H1 (cell line): ENCODE measurements around the gene C3AR1. TPM values are rescaled to one million over a fixed set of nuclear protein-coding genes. Genes with fewer than 3 reads are reported as not detected.

ENCODE experiments used
- CTCF ChIA-PET: fragments of 300-600 bp; sonication (Branson Sonifier 250); formaldehyde crosslinking; loops from one replicate; lab custom pipeline; 2021; ENCODE audit not compliant: partially characterized antibody; lab: Charles Lee
- POLR2A ChIA-PET: fragments of 300-600 bp; sonication (Branson Sonifier 250); formaldehyde crosslinking; loops from one replicate; lab custom pipeline; 2021; ENCODE audit warnings: inconsistent platforms; ENCODE audit not compliant: partially characterized antibody; lab: Charles Lee
- DNase-seq, 2 experiments: peaks; one replicate each; pipeline versions ENCODE4 v3.0.0 to v3.0.0-alpha.2; 2010 to 2022; ENCODE audit warnings: low spot score in 2 of 2, low read depth in 1 of 2, mixed read lengths in 1 of 2
- FAIRE-seq: peaks from 2 replicates; lab custom pipeline; 2011; peaks lifted over from hg19 to GRCh38; lab: Jason Lieb, UNC
- H2AFZ ChIP-seq: 2 replicates; pipeline ENCODE4 v1.8.1; 2012; ENCODE audit warnings: low read length, inconsistent platforms
- H2AK5ac ChIP-seq: 2 replicates; pipeline ENCODE4 v1.6.1; 2013; ENCODE audit warnings: low read depth, low read length
- H2BK120ac ChIP-seq: replicated peaks from 2 replicates; pipeline ENCODE3; 2013; ENCODE audit warnings: low read depth, low read length, inconsistent platforms
- H2BK12ac ChIP-seq: 2 replicates; pipeline ENCODE4 v1.6.1; 2013; ENCODE audit warnings: low read depth, low read length
- H2BK15ac ChIP-seq: 2 replicates; pipeline ENCODE4 v1.6.1; 2013; ENCODE audit warnings: low read length
- H2BK20ac ChIP-seq: 2 replicates; pipeline ENCODE4 v1.6.1; 2013; ENCODE audit warnings: low read length
- H2BK5ac ChIP-seq: 2 replicates; pipeline ENCODE4 v1.6.1; 2013; ENCODE audit warnings: low read depth, low read length
- H3K14ac ChIP-seq: 2 replicates; pipeline ENCODE4 v1.6.1; 2013; ENCODE audit warnings: inconsistent platforms; ENCODE audit not compliant: insufficient read length
- H3K18ac ChIP-seq: 2 replicates; pipeline ENCODE4 v1.6.1; 2013; ENCODE audit warnings: low read length; ENCODE audit errors: extremely low read depth
- H3K23ac ChIP-seq: 2 replicates; pipeline ENCODE4 v1.6.1; 2013; ENCODE audit warnings: inconsistent platforms; ENCODE audit not compliant: insufficient read length
- H3K23me2 ChIP-seq: 2 replicates; pipeline ENCODE4 v1.6.1; 2013; ENCODE audit warnings: low read depth, low read length
- H3K27ac ChIP-seq: 2 replicates; pipeline ENCODE4 v1.6.1; 2011; ENCODE audit warnings: low read depth, low read length, inconsistent platforms
- H3K27me3 ChIP-seq, 4 experiments: replicated peaks in 1 of 4; 1 replicate in 1 of 4; 2 replicates in 3 of 4; pipeline versions ENCODE4 v1.6.1 to v1.8.1; 2011 to 2013; ENCODE audit warnings: low read length in 3 of 4, mild to moderate bottlenecking in 3 of 4, inconsistent platforms in 2 of 4, mixed read lengths in 2 of 4, moderate library complexity in 1 of 4; ENCODE audit not compliant: control insufficient read depth in 3 of 4, insufficient read depth in 3 of 4; ENCODE audit errors: extremely low read depth in 1 of 4
- H3K36me3 ChIP-seq, 4 experiments: 2 replicates each; pipeline versions ENCODE4 v1.6.1 to v1.8.1; 2011 to 2013; ENCODE audit warnings: mild to moderate bottlenecking in 4 of 4, low read length in 3 of 4, moderate library complexity in 2 of 4, control low read depth in 1 of 4, inconsistent platforms in 1 of 4; ENCODE audit not compliant: insufficient read depth in 4 of 4, control insufficient read depth in 2 of 4
- H3K4ac ChIP-seq: replicated peaks from 2 replicates; pipeline ENCODE3; 2013; ENCODE audit warnings: low read length, low read depth, mixed read lengths, inconsistent platforms; ENCODE audit not compliant: insufficient read length
- H3K4me1 ChIP-seq, 4 experiments: replicated peaks in 1 of 4; 1 replicate in 1 of 4; 2 replicates in 3 of 4; pipeline versions ENCODE4 v1.6.1 to v1.8.1; 2011 to 2013; ENCODE audit warnings: low read length in 3 of 4, inconsistent platforms in 2 of 4, mixed read lengths in 1 of 4; ENCODE audit not compliant: insufficient read depth in 4 of 4, control insufficient read depth in 3 of 4
- H3K4me2 ChIP-seq, 2 experiments: 2 replicates each; pipeline versions ENCODE4 v1.6.1 to v1.8.1; 2011 to 2013; ENCODE audit warnings: low read depth in 2 of 2, low read length in 2 of 2, control low read depth in 1 of 2, inconsistent platforms in 1 of 2, mild to moderate bottlenecking in 1 of 2; ENCODE audit not compliant: insufficient read depth in 1 of 2
- H3K4me3 ChIP-seq, 4 experiments: fragments of 200-600, 300-600 bp in 1 of 4; sonication (generic), shearing (Covaris generic), sonication (Bioruptor Twin) in 1 of 4; 2 replicates each; pipeline versions ENCODE4 v1.5.1 to v1.8.1; 2011 to 2016; ENCODE audit warnings: low read length in 4 of 4, low read depth in 3 of 4, control low read depth in 2 of 4, inconsistent platforms in 2 of 4, mild to moderate bottlenecking in 2 of 4, mixed read lengths in 1 of 4, moderate library complexity in 1 of 4; ENCODE audit not compliant: insufficient read depth in 2 of 4; ENCODE audit errors: extremely low read depth in 1 of 4
- H3K56ac ChIP-seq: replicated peaks from 2 replicates; pipeline ENCODE3; 2013; ENCODE audit warnings: low read depth, mild to moderate bottlenecking, mixed read lengths, low read length, inconsistent platforms; ENCODE audit not compliant: insufficient read length
- H3K79me1 ChIP-seq: 2 replicates; pipeline ENCODE4 v1.6.1; 2013; ENCODE audit warnings: low read depth, low read length, control low read depth
- H3K79me2 ChIP-seq, 2 experiments: 2 replicates each; pipeline versions ENCODE4 v1.6.1 to v1.8.1; 2012 to 2013; ENCODE audit warnings: low read length in 2 of 2, mild to moderate bottlenecking in 2 of 2, inconsistent platforms in 1 of 2; ENCODE audit not compliant: insufficient read depth in 2 of 2, control insufficient read depth in 1 of 2
- H3K9ac ChIP-seq, 4 experiments: replicated peaks in 1 of 4; 1 replicate in 1 of 4; 2 replicates in 3 of 4; pipeline versions ENCODE4 v1.6.1 to v1.8.1; 2011 to 2013; ENCODE audit warnings: low read depth in 3 of 4, low read length in 3 of 4, control low read depth in 2 of 4, mild to moderate bottlenecking in 2 of 4, moderate library complexity in 2 of 4, inconsistent platforms in 1 of 4; ENCODE audit errors: extremely low read depth in 1 of 4
- H3K9me3 ChIP-seq, 2 experiments: 2 replicates each; pipeline versions ENCODE4 v1.6.1 to v1.8.1; 2012 to 2013; ENCODE audit warnings: mild to moderate bottlenecking in 2 of 2, moderate library complexity in 2 of 2, control low read depth in 1 of 2, inconsistent platforms in 1 of 2, low read depth in 1 of 2, low read length in 1 of 2, mixed read lengths in 1 of 2; ENCODE audit not compliant: insufficient read depth in 2 of 2
- H4K20me1 ChIP-seq, 2 experiments: replicated peaks in 1 of 2; 2 replicates each; pipeline versions ENCODE3 to v1.8.1; 2011 to 2013; ENCODE audit warnings: inconsistent platforms in 2 of 2, low read length in 2 of 2, mild to moderate bottlenecking in 1 of 2; ENCODE audit not compliant: insufficient read depth in 2 of 2, control insufficient read depth in 1 of 2
- H4K5ac ChIP-seq: 2 replicates; pipeline ENCODE4 v1.6.1; 2013; ENCODE audit warnings: low read length, low read depth, mixed read lengths, inconsistent platforms; ENCODE audit not compliant: insufficient read length
- H4K8ac ChIP-seq: 2 replicates; pipeline ENCODE4 v1.8.0; 2013; ENCODE audit warnings: mild to moderate bottlenecking, moderate library complexity, low read length, inconsistent platforms; ENCODE audit not compliant: insufficient read depth; ENCODE audit errors: extremely low read depth
- H4K91ac ChIP-seq: replicated peaks from 2 replicates; pipeline ENCODE3; 2013; ENCODE audit warnings: low read length, mixed read lengths, inconsistent platforms; ENCODE audit not compliant: insufficient read length
- BCL11A ChIP-seq, 2 experiments: IDR thresholded peaks; one replicate each; pipeline ENCODE4 v1.6.1; 2011; ENCODE audit warnings: low read depth in 2 of 2, low read length in 2 of 2, mild to moderate bottlenecking in 2 of 2
- JUN ChIP-seq: IDR thresholded peaks from 2 replicates; pipeline ENCODE4 v1.6.1; 2011; ENCODE audit warnings: low read depth, mild to moderate bottlenecking, improper control_type of control experiment, low read length
- KDM1A ChIP-seq: fragments of 200-600, 300-600 bp; sonication (generic); IDR thresholded peaks from 2 replicates; pipeline ENCODE4 v1.7.1; 2016; ENCODE audit warnings: mild to moderate bottlenecking, low read length, borderline replicate concordance
- PHF8 ChIP-seq: fragments of 200-600 bp; sonication (generic); conservative IDR thresholded peaks from 2 replicates; pipeline ENCODE4 v1.7.1; 2012; ENCODE audit warnings: low read depth, mild to moderate bottlenecking, inconsistent platforms, low read length, moderate library complexity
- SP2 ChIP-seq: IDR thresholded peaks from 2 replicates; pipeline ENCODE4 v1.6.1; 2012; ENCODE audit warnings: mild to moderate bottlenecking, low read length, inconsistent platforms
- WGBS, 2 experiments: shearing (Covaris generic) in 1 of 2; methylation state at CpG; one replicate each; pipeline versions ENCODE4 v1.1.6 to v1.1.7; 2013 to 2015; ENCODE audit warnings: low lambda C conversion rate in 2 of 2, mixed read lengths in 2 of 2, inconsistent platforms in 1 of 2, low coverage in 1 of 2, missing lambda C conversion rate in 1 of 2; ENCODE audit not compliant: insufficient replicate concordance in 2 of 2, insufficient coverage in 1 of 2, insufficient read length in 1 of 2; ENCODE audit errors: extremely low coverage in 1 of 2, missing lambda C conversion rate in 1 of 2; 5-methylcytosine and 5-hydroxymethylcytosine counted together
- polyA plus RNA-seq, 7 experiments: library from polyadenylated mRNA; depleted of rRNA in 3 of 7; stranded (reverse) in 5 of 7; unstranded in 2 of 7; fragments of >200 nt in 5 of 7; fragments of 200-250 nt in 2 of 7; gene quantifications; 1 replicate in 5 of 7; 2 replicates in 1 of 7; 4 replicates in 1 of 7; pipeline versions ENCODE4 v1.2.1 to v1.2.3, GENCODE V29; 2011 to 2013; ENCODE audit warnings: missing spikeins in 2 of 7, mixed read lengths in 2 of 7
- total RNA-seq: library from RNA; stranded (reverse); fragmentation: NEBNext Ultra II Directional; extraction: Animal tissue kit (Norgen Biotek cat#: 25700); gene quantifications from 2 replicates; pipeline ENCODE4 v1.2.1, GENCODE V29; 2021
- TF ChIP-seq, protein P1 (sequence below): IDR thresholded peaks from 2 replicates; pipeline ENCODE4 v1.6.1; 2011; ENCODE audit warnings: low read length, improper control_type of control experiment

Gene C3AR1
- total and polyA plus RNA-seq, 2 of the 8 experiments (the other 6 are each of a cell fraction or from before 2014, with no cell fraction given) = not detected

DNA sequence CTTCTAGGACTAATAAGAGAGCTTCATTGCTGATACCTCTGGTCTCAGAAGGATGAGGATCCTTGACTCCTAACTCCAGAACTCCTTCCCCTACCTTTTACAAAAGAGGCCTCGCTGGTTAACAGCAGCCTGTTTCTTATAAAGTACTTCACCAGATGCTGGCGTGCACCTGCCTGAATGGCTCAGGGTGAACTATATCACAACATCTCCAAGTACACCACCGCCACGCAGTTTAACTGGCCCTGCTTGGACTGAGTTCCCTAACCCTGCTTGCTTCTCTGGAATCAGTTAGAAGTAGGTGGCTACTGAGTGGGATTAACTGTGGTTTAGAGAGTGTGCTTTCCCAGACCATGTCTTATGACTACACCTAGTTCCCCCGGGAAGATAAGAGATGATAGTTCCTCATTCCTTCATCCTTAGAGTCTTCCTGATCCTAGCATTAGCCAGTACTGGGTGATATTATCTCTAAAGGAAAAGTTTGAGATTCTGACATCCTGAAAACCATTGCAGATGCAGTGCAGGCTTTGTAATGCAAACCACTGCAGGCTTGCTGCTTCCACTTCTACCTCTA is 30.6 kb downstream of the C3AR1 start:
- no peak overlapping the region for H3K14ac ChIP-seq
- no peak overlapping the region for H2BK5ac ChIP-seq
- H2AK5ac ChIP-seq = no peak overlapping the region
- no peak overlapping the region for H4K8ac ChIP-seq
- FAIRE-seq (no peak), DNase-seq (no peak)
- H3K27me3 ChIP-seq = no peaks in the 10 kb centered on the region
- peaks cover 21 to 39% (median 30%) of the 10 kb centered on the region in 4 experiments for H3K4me1 ChIP-seq
- no peak overlapping the region for H2BK120ac ChIP-seq
- no peak overlapping the region for H3K27ac ChIP-seq
- no peak for TF ChIP-seq KDM1A
- TF ChIP-seq JUN = no peak
- no peak for TF ChIP-seq BCL11A (IDR thresholded peaks at IDR 0.05; ENCODE audit: low read depth in 2 of 2, low read length in 2 of 2)
- TF ChIP-seq SP2 = no peak
- TF ChIP-seq PHF8 = no peak
- TF ChIP-seq, protein P1, sequence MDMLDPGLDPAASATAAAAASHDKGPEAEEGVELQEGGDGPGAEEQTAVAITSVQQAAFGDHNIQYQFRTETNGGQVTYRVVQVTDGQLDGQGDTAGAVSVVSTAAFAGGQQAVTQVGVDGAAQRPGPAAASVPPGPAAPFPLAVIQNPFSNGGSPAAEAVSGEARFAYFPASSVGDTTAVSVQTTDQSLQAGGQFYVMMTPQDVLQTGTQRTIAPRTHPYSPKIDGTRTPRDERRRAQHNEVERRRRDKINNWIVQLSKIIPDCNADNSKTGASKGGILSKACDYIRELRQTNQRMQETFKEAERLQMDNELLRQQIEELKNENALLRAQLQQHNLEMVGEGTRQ = no peak
- H2AFZ ChIP-seq = no peak overlapping the region
- no peak overlapping the region for H3K56ac ChIP-seq
- peaks cover 0 to 3% (median under 1%) of the 10 kb centered on the region in 4 experiments; a peak in 2 of 8 replicates for H3K36me3 ChIP-seq
- H2BK15ac ChIP-seq = peak overlapping the region; percentile 5; the same call in 1 of the 2 replicates
- H3K4me2 ChIP-seq = peak overlapping the region; percentile 30 to 46; a peak in 3 of 4 replicates
- H3K18ac ChIP-seq = no peak overlapping the region
- no peak overlapping the region for H3K4ac ChIP-seq
- H2BK20ac ChIP-seq = no peak overlapping the region
- no peak overlapping the region for H4K91ac ChIP-seq
- no peak overlapping the region for H3K9ac ChIP-seq
- no peaks in the 10 kb centered on the region for H3K9me3 ChIP-seq
- peak overlapping the region; percentile 3; the same call in 1 of the 2 replicates for H2BK12ac ChIP-seq
- H3K4me3 ChIP-seq = peak overlapping the region in 1 of 4 experiments; percentile 17; a peak in 2 of 8 replicates
- ChIA-PET POLR2A (no interaction called here), CTCF (interaction anchor here (1.0 to 3.1 kb wide), 2 partner anchors 11 to 57 kb away, joined by 3 to 17 read pairs; no protein-coding TSS in a partner anchor)
- peaks cover 0 to 21% of the 10 kb centered on the region in 2 experiments; a peak in 1 of 4 replicates for H3K79me2 ChIP-seq
- H3K23ac ChIP-seq = no peak overlapping the region
- WGBS, 2 experiments = 77% methylated on average over 5 of the region's 5 CpGs; no CpG with 5 or more reads in 1 of the 2 experiments
- H4K20me1 ChIP-seq = peaks cover 0 to 2% of the 10 kb centered on the region in 2 experiments
- no peak overlapping the region for H4K5ac ChIP-seq
- H3K79me1 ChIP-seq = peaks cover 5% of the 10 kb centered on the region; the same call in 1 of the 2 replicates
- H3K23me2 ChIP-seq = peaks cover 23% of the 10 kb centered on the region
